ENCODE measurements around the gene VSTM2B.

VSTM2B gene

DNA sequence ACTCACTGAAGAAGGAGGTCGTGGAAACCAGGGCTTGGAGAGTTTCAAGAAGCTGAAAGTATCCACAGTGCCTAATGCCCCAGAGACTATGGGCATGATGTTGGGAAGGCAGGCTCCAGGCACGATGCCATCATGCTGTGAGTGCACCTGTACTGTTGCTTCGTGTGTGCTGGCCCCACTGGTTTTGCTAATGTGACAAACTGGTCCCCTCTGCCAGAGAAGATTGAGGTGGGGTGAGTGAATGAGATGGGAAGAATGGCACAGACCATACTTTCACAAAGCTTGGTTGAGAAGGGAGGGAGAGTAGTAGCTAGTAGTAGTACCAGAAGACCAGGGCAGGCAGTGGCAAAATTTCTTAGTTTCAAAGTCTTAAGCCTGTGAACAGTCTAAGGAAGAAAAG is 61.3 kb downstream of the VSTM2B start:
- no peak for DNase-seq (ENCODE audit: low read depth)
- TF ChIP-seq CTCF (conservative IDR thresholded peaks at IDR 0.05; ENCODE audit: control insufficient read depth, insufficient read depth, low read depth, low read length), result no peak
- H3K4me3 ChIP-seq (ENCODE audit: control insufficient read depth, low read depth, low read length), result no peak overlapping the region

- no peak overlapping the region for H3K4me3 ChIP-seq (ENCODE audit: control insufficient read depth, low read depth, low read length)
- no peak for TF ChIP-seq CTCF (conservative IDR thresholded peaks at IDR 0.05; ENCODE audit: control insufficient read depth, insufficient read depth, low read depth, low read length)
- DNase-seq (ENCODE audit: low read depth), result peak; percentile 57
Measured at GRCh38 chr19:29587518-29587986, 61.8 kb downstream of the VSTM2B start.

DNA sequence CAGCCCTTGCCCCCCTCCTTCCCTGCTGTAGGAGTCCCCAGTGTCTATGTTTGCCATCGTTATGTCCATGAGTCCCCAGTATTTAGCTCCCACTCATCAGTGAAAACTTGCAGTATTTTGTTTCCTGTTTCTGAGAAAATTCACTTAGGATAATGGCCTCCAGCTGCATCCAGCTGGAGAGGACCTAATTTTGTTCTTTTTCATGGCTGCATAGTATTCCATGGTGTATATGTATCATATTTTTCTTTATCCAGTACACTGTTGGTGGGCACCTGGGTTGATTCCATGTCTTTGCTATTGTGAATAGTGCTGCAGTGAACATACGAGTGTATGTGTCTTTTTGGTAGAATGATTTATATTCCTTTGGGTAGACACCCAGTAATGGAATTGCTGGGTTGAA is 62.3 kb downstream of the VSTM2B start:
- DNase-seq (ENCODE audit: low read depth), result no peak
- H3K4me3 ChIP-seq (ENCODE audit: control insufficient read depth, low read depth, low read length), result no peak overlapping the region
- no peak for TF ChIP-seq CTCF (conservative IDR thresholded peaks at IDR 0.05; ENCODE audit: control insufficient read depth, insufficient read depth, low read depth, low read length)

DNA sequence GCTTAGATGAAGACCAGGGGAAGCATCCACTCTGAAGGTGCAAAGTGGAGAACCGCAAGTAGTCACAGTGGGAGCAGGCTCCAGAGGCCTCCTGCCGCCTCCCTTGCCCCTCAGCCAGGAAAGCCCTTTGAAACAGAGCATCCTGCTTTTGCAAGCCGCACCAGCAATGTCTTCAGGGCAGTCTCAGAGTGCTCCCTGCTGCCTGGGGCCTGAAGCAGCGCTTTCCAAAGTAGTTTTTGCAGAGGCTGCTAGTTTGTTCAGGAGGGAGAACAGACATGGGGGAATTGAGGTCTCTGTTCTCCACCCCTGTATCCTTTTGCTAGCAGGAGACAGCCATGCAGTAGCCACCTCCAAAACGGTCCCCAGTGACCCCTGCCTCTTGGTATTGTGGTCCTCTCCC is 64.5 kb downstream of the VSTM2B start:
- DNase-seq (ENCODE audit: low read depth), result no peak
- no peak overlapping the region for H3K4me3 ChIP-seq (ENCODE audit: control insufficient read depth, low read depth, low read length)
- TF ChIP-seq CTCF (conservative IDR thresholded peaks at IDR 0.05; ENCODE audit: control insufficient read depth, insufficient read depth, low read depth, low read length), result no peak

DNA sequence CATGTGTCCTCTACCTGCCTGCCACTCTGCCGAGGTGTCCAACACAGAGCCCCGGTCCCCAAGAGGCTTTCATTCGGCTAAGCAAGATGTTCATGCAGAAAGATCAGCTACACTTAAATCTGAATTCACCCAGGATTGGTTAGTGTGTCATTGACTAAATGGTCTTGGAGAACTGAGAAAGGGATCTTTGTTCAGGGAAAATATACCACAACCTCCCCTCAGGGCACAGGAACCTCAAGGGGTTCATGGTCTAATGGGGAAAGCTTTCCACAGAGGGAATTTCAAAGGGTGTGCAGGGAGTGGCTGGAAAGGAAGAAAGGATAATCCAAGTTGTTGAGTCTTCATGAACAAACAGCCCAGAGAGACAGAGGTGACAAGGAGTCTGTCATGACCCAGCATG is 65.9 kb downstream of the VSTM2B start:
- H3K4me3 ChIP-seq (ENCODE audit: control insufficient read depth, low read depth, low read length), result no peak overlapping the region
- no peak for TF ChIP-seq CTCF (conservative IDR thresholded peaks at IDR 0.05; ENCODE audit: control insufficient read depth, insufficient read depth, low read depth, low read length)
- no peak for DNase-seq (ENCODE audit: low read depth)

- no peak for TF ChIP-seq CTCF (conservative IDR thresholded peaks at IDR 0.05; ENCODE audit: control insufficient read depth, insufficient read depth, low read depth, low read length)
- no peak overlapping the region for H3K4me3 ChIP-seq (ENCODE audit: control insufficient read depth, low read depth, low read length)
- no peak for DNase-seq (ENCODE audit: low read depth)
Measured at GRCh38 chr19:29593869-29594268, 68.1 kb downstream of the VSTM2B start.

GRCh38 chr19:29596080-29596727 is 70.4 kb downstream of the VSTM2B start:
- no peak for DNase-seq (ENCODE audit: low read depth)
- TF ChIP-seq CTCF (conservative IDR thresholded peaks at IDR 0.05; ENCODE audit: control insufficient read depth, insufficient read depth, low read depth, low read length), result no peak
- no peak overlapping the region for H3K4me3 ChIP-seq (ENCODE audit: control insufficient read depth, low read depth, low read length)
